Stimulated activated naive CD8-positive, alpha-beta T cell treated with anti-CD3 and anti-CD28 coated beads, Interleukin-15, Interleukin-2, amounts not matched to agents 100 ng/mL and 50 ng/mL, for 24 hours (primary cell): ENCODE results near the gene TM6SF1.
A peak's percentile ranks its signal among the peaks of the same experiment; 100 is the strongest.
"Not testable (repeated sequence)": the region's sequence is repeated elsewhere in the genome, so short reads cannot be mapped to it uniquely, and the experiment has no call there.

ENCODE experiments used
- H3K27ac Mint-ChIP-seq: one replicate; pipeline ENCODE4 v1.8.0; 2021; ENCODE audit warnings: mild to moderate bottlenecking, mixed read lengths
- H3K27me3 Mint-ChIP-seq: one replicate; pipeline ENCODE4 v1.8.0; 2021; ENCODE audit warnings: mixed read lengths
- H3K36me3 Mint-ChIP-seq: one replicate; pipeline ENCODE4 v1.8.0; 2021; ENCODE audit warnings: low read depth, mixed read lengths
- H3K4me1 Mint-ChIP-seq: one replicate; pipeline ENCODE4 v1.8.0; 2021; ENCODE audit warnings: low read depth, mixed read lengths
- H3K4me3 Mint-ChIP-seq: one replicate; pipeline ENCODE4 v1.8.0; 2021; ENCODE audit warnings: mild to moderate bottlenecking, mixed read lengths
- H3K9me3 Mint-ChIP-seq: one replicate; pipeline ENCODE4 v1.8.0; 2021; ENCODE audit warnings: mixed read lengths

TM6SF1 gene

GRCh38 chr15:83081256-83082014 lies 26.0 kb upstream of the TM6SF1 start:
- no peak overlapping the region for H3K4me3 Mint-ChIP-seq
- H3K36me3 Mint-ChIP-seq = no peaks in the 10 kb centered on the region
- H3K9me3 Mint-ChIP-seq = peaks cover 4% of the 10 kb centered on the region
- H3K4me1 Mint-ChIP-seq = peaks cover 7% of the 10 kb centered on the region
- no peak overlapping the region for H3K27ac Mint-ChIP-seq
- H3K27me3 Mint-ChIP-seq = peaks cover 45% of the 10 kb centered on the region

- Mint-ChIP-seq H3K27ac (no peak overlapping the region), H3K4me3 (no peak overlapping the region), H3K36me3 (no peaks in the 10 kb centered on the region), H3K9me3 (peaks cover 4% of the 10 kb centered on the region), H3K4me1 (peaks cover 7% of the 10 kb centered on the region), H3K27me3 (peaks cover 47% of the 10 kb centered on the region)
Observed at GRCh38 chr15:83082730-83083386, 24.6 kb upstream of the TM6SF1 start.

GRCh38 chr15:83085461-83085860 lies 22.0 kb upstream of the TM6SF1 start:
- H3K27me3 Mint-ChIP-seq = peaks cover 28% of the 10 kb centered on the region
- not testable (repeated sequence) for H3K36me3 Mint-ChIP-seq, H3K4me1 Mint-ChIP-seq, H3K27ac Mint-ChIP-seq, H3K9me3 Mint-ChIP-seq, H3K4me3 Mint-ChIP-seq

- H3K9me3 Mint-ChIP-seq, H3K4me1 Mint-ChIP-seq, H3K36me3 Mint-ChIP-seq, H3K4me3 Mint-ChIP-seq, H3K27ac Mint-ChIP-seq: not testable (repeated sequence)
- H3K27me3 Mint-ChIP-seq = peaks cover 26% of the 10 kb centered on the region
Observed at GRCh38 chr15:83085864-83086552, 21.4 kb upstream of the TM6SF1 start.

- H3K4me3 Mint-ChIP-seq = no peak overlapping the region
- no peaks in the 10 kb centered on the region for H3K9me3 Mint-ChIP-seq
- H3K4me1 Mint-ChIP-seq = peaks cover 7% of the 10 kb centered on the region
- H3K27ac Mint-ChIP-seq = no peak overlapping the region
- H3K27me3 Mint-ChIP-seq = peaks cover 15% of the 10 kb centered on the region
- H3K36me3 Mint-ChIP-seq = no peaks in the 10 kb centered on the region
Observed at GRCh38 chr15:83087576-83087975, 19.9 kb upstream of the TM6SF1 start.

- Mint-ChIP-seq H3K9me3 (no peaks in the 10 kb centered on the region), H3K4me1 (peaks cover 8% of the 10 kb centered on the region), H3K4me3 (no peak overlapping the region), H3K27ac (no peak overlapping the region), H3K27me3 (peaks cover 13% of the 10 kb centered on the region), H3K36me3 (no peaks in the 10 kb centered on the region)
Observed at GRCh38 chr15:83088876-83089275, 18.6 kb upstream of the TM6SF1 start.

GRCh38 chr15:83090465-83090864 lies 17.0 kb upstream of the TM6SF1 start:
- H3K4me1 Mint-ChIP-seq = peaks cover 8% of the 10 kb centered on the region
- no peak overlapping the region for H3K27ac Mint-ChIP-seq
- H3K36me3 Mint-ChIP-seq = no peaks in the 10 kb centered on the region
- H3K27me3 Mint-ChIP-seq = peaks cover 13% of the 10 kb centered on the region
- H3K9me3 Mint-ChIP-seq = no peaks in the 10 kb centered on the region
- no peak overlapping the region for H3K4me3 Mint-ChIP-seq

GRCh38 chr15:83091965-83092308 lies 15.5 kb upstream of the TM6SF1 start:
- H3K4me1 Mint-ChIP-seq, H3K9me3 Mint-ChIP-seq, H3K36me3 Mint-ChIP-seq: not testable (repeated sequence)
- Mint-ChIP-seq H3K27me3 (peaks cover 16% of the 10 kb centered on the region), H3K4me3 (peak overlapping the region; percentile 42), H3K27ac (peak overlapping the region; percentile 84)

- no peaks in the 10 kb centered on the region for H3K36me3 Mint-ChIP-seq
- peaks cover 14% of the 10 kb centered on the region for H3K27me3 Mint-ChIP-seq
- H3K4me3 Mint-ChIP-seq = peak overlapping the region; percentile 42
- peaks cover 8% of the 10 kb centered on the region for H3K4me1 Mint-ChIP-seq
- H3K9me3 Mint-ChIP-seq = no peaks in the 10 kb centered on the region
- H3K27ac Mint-ChIP-seq = peak overlapping the region; percentile 84
Observed at GRCh38 chr15:83092309-83092976, 15.0 kb upstream of the TM6SF1 start.

GRCh38 chr15:83094583-83094982 lies 12.9 kb upstream of the TM6SF1 start:
- H3K9me3 Mint-ChIP-seq = no peaks in the 10 kb centered on the region
- H3K27me3 Mint-ChIP-seq = peaks cover 11% of the 10 kb centered on the region
- H3K36me3 Mint-ChIP-seq = no peaks in the 10 kb centered on the region
- H3K4me3 Mint-ChIP-seq = no peak overlapping the region
- H3K27ac Mint-ChIP-seq = no peak overlapping the region
- H3K4me1 Mint-ChIP-seq = peaks cover 8% of the 10 kb centered on the region

GRCh38 chr15:83098079-83098478 lies 9.4 kb upstream of the TM6SF1 start:
- Mint-ChIP-seq H3K36me3 (no peaks in the 10 kb centered on the region), H3K27ac (no peak overlapping the region), H3K27me3 (peaks cover 33% of the 10 kb centered on the region), H3K9me3 (no peaks in the 10 kb centered on the region), H3K4me3 (no peak overlapping the region), H3K4me1 (no peaks in the 10 kb centered on the region)

- Mint-ChIP-seq H3K36me3 (no peaks in the 10 kb centered on the region), H3K4me1 (no peaks in the 10 kb centered on the region), H3K4me3 (no peak overlapping the region), H3K27ac (no peak overlapping the region), H3K27me3 (peaks cover 38% of the 10 kb centered on the region), H3K9me3 (no peaks in the 10 kb centered on the region)
Observed at GRCh38 chr15:83099290-83099689, 8.2 kb upstream of the TM6SF1 start.

GRCh38 chr15:83100097-83100646 lies 7.3 kb upstream of the TM6SF1 start:
- H3K27ac Mint-ChIP-seq = no peak overlapping the region
- H3K36me3 Mint-ChIP-seq = no peaks in the 10 kb centered on the region
- no peaks in the 10 kb centered on the region for H3K9me3 Mint-ChIP-seq
- H3K27me3 Mint-ChIP-seq = peaks cover 44% of the 10 kb centered on the region
- H3K4me3 Mint-ChIP-seq = no peak overlapping the region
- H3K4me1 Mint-ChIP-seq = no peaks in the 10 kb centered on the region

GRCh38 chr15:83102346-83102745 lies 5.1 kb upstream of the TM6SF1 start:
- H3K36me3 Mint-ChIP-seq = no peaks in the 10 kb centered on the region
- H3K4me1 Mint-ChIP-seq = peaks cover 7% of the 10 kb centered on the region
- H3K4me3 Mint-ChIP-seq = no peak overlapping the region
- H3K9me3 Mint-ChIP-seq = no peaks in the 10 kb centered on the region
- H3K27ac Mint-ChIP-seq = no peak overlapping the region
- H3K27me3 Mint-ChIP-seq = peaks cover 50% of the 10 kb centered on the region

- no peaks in the 10 kb centered on the region for H3K36me3 Mint-ChIP-seq
- H3K4me3 Mint-ChIP-seq = no peak overlapping the region
- H3K27me3 Mint-ChIP-seq = peaks cover 55% of the 10 kb centered on the region
- peaks cover 18% of the 10 kb centered on the region for H3K4me1 Mint-ChIP-seq
- H3K9me3 Mint-ChIP-seq = no peaks in the 10 kb centered on the region
- H3K27ac Mint-ChIP-seq = no peak overlapping the region
Observed at GRCh38 chr15:83104141-83104540, 3.3 kb upstream of the TM6SF1 start.
